Skeletal muscle satellite cell (primary cell): ENCODE data around the gene HES6.
"Not testable (repeated sequence)": the region's sequence is repeated elsewhere in the genome, so short reads cannot be mapped to it uniquely, and the experiment has no call there.

Source experiments
- H3K27me3 ChIP-seq: 2 replicates; pipeline ENCODE4 v1.7.0; 2013; ENCODE audit warnings: low read length; ENCODE audit not compliant: control insufficient read depth, insufficient read depth
- H3K36me3 ChIP-seq: 2 replicates; pipeline ENCODE4 v1.7.0; 2013; ENCODE audit warnings: mild to moderate bottlenecking, control low read depth, low read length; ENCODE audit not compliant: insufficient read depth
- H3K4me1 ChIP-seq: 2 replicates; pipeline ENCODE4 v1.7.0; 2013; ENCODE audit warnings: low read length; ENCODE audit not compliant: control insufficient read depth, insufficient read depth
- H3K4me2 ChIP-seq: 2 replicates; pipeline ENCODE4 v1.7.0; 2013; ENCODE audit warnings: mild to moderate bottlenecking, low read length
- H3K4me3 ChIP-seq: 2 replicates; pipeline ENCODE4 v1.7.0; 2013; ENCODE audit warnings: low read length
- H3K9ac ChIP-seq: 2 replicates; pipeline ENCODE4 v1.7.0; 2013; ENCODE audit warnings: mild to moderate bottlenecking, low read depth, low read length, moderate library complexity
- H3K9me3 ChIP-seq: replicated peaks from 2 replicates; pipeline ENCODE4 v1.7.0; 2013; ENCODE audit warnings: mild to moderate bottlenecking, control low read depth, low read length

The HES6 gene

GRCh38 chr2:238282861-238283738 lies 43.3 kb upstream of the HES6 start:
- no peaks in the 10 kb centered on the region for H3K36me3 ChIP-seq
- H3K9me3 ChIP-seq, result no peaks in the 10 kb centered on the region
- peaks cover 31% of the 10 kb centered on the region for H3K4me1 ChIP-seq
- H3K4me2 ChIP-seq, result no peak overlapping the region
- H3K9ac ChIP-seq, result no peak overlapping the region
- H3K4me3 ChIP-seq, result no peak overlapping the region
- no peaks in the 10 kb centered on the region for H3K27me3 ChIP-seq

- H3K27me3 ChIP-seq, result no peaks in the 10 kb centered on the region
- no peak overlapping the region for H3K4me3 ChIP-seq
- no peaks in the 10 kb centered on the region for H3K9me3 ChIP-seq
- H3K4me2 ChIP-seq, result no peak overlapping the region
- peaks cover 20% of the 10 kb centered on the region for H3K4me1 ChIP-seq
- no peak overlapping the region for H3K9ac ChIP-seq
- no peaks in the 10 kb centered on the region for H3K36me3 ChIP-seq
Observed at GRCh38 chr2:238281826-238282480, 42.1 kb upstream of the HES6 start.

- peaks cover 3% of the 10 kb centered on the region for H3K36me3 ChIP-seq
- H3K27me3 ChIP-seq, result no peaks in the 10 kb centered on the region
- H3K9me3 ChIP-seq, result no peaks in the 10 kb centered on the region
- H3K4me3 ChIP-seq, result no peak overlapping the region
- H3K4me2 ChIP-seq, result no peak overlapping the region
- peaks cover 3% of the 10 kb centered on the region for H3K4me1 ChIP-seq
- no peak overlapping the region for H3K9ac ChIP-seq
Observed at GRCh38 chr2:238280083-238280825, 40.4 kb upstream of the HES6 start.

- Histone ChIP-seq H3K9me3 (no peaks in the 10 kb centered on the region), H3K9ac (no peak overlapping the region), H3K27me3 (no peaks in the 10 kb centered on the region), H3K36me3 (peaks cover 3% of the 10 kb centered on the region), H3K4me3 (no peak overlapping the region), H3K4me1 (no peaks in the 10 kb centered on the region), H3K4me2 (no peak overlapping the region)
Observed at GRCh38 chr2:238279324-238279682, 39.5 kb upstream of the HES6 start.

- H3K9me3 ChIP-seq, result no peaks in the 10 kb centered on the region
- H3K4me1 ChIP-seq, result no peaks in the 10 kb centered on the region
- no peak overlapping the region for H3K9ac ChIP-seq
- H3K36me3 ChIP-seq, result peaks cover 3% of the 10 kb centered on the region
- no peak overlapping the region for H3K4me3 ChIP-seq
- no peak overlapping the region for H3K4me2 ChIP-seq
- H3K27me3 ChIP-seq, result no peaks in the 10 kb centered on the region
Observed at GRCh38 chr2:238278626-238279323, 38.9 kb upstream of the HES6 start.

- H3K4me1 ChIP-seq, result no peaks in the 10 kb centered on the region
- H3K4me2 ChIP-seq, result no peak overlapping the region
- no peak overlapping the region for H3K4me3 ChIP-seq
- H3K27me3 ChIP-seq, result no peaks in the 10 kb centered on the region
- H3K9ac ChIP-seq, result no peak overlapping the region
- H3K9me3 ChIP-seq, result no peaks in the 10 kb centered on the region
- H3K36me3 ChIP-seq, result peaks cover 3% of the 10 kb centered on the region
Observed at GRCh38 chr2:238277695-238278094, 37.9 kb upstream of the HES6 start.

- H3K9ac ChIP-seq, result no peak overlapping the region
- H3K4me1 ChIP-seq, result no peaks in the 10 kb centered on the region
- H3K36me3 ChIP-seq, result peaks cover 3% of the 10 kb centered on the region
- no peak overlapping the region for H3K4me3 ChIP-seq
- H3K9me3 ChIP-seq, result no peaks in the 10 kb centered on the region
- H3K4me2 ChIP-seq, result no peak overlapping the region
- no peaks in the 10 kb centered on the region for H3K27me3 ChIP-seq
Observed at GRCh38 chr2:238274152-238274865, 34.5 kb upstream of the HES6 start.

- H3K9me3 ChIP-seq, H3K4me1 ChIP-seq, H3K9ac ChIP-seq, H3K4me2 ChIP-seq, H3K27me3 ChIP-seq, H3K4me3 ChIP-seq, H3K36me3 ChIP-seq: not testable (repeated sequence)
Observed at GRCh38 chr2:238273433-238273832, 33.6 kb upstream of the HES6 start.

- Histone ChIP-seq H3K9ac (no peak overlapping the region), H3K27me3 (no peaks in the 10 kb centered on the region), H3K36me3 (peaks cover 3% of the 10 kb centered on the region), H3K4me3 (no peak overlapping the region), H3K9me3 (no peaks in the 10 kb centered on the region), H3K4me2 (no peak overlapping the region), H3K4me1 (no peaks in the 10 kb centered on the region)
Observed at GRCh38 chr2:238272156-238272555, 32.3 kb upstream of the HES6 start.

GRCh38 chr2:238271686-238272085 lies 31.8 kb upstream of the HES6 start:
- not testable (repeated sequence) for H3K9me3 ChIP-seq, H3K9ac ChIP-seq, H3K4me3 ChIP-seq, H3K27me3 ChIP-seq, H3K36me3 ChIP-seq, H3K4me1 ChIP-seq, H3K4me2 ChIP-seq
